ENCODE results near the gene PTPRG. TPM values are rescaled to one million over a fixed set of nuclear protein-coding genes. Genes with fewer than 3 reads are reported as not detected.
A peak's percentile ranks its signal among the peaks of the same experiment; 100 is the strongest.

Gene PTPRG
- polyA plus RNA-seq, 5 donors, result 28.0 to 55.8 (median 48.4) TPM

DNA sequence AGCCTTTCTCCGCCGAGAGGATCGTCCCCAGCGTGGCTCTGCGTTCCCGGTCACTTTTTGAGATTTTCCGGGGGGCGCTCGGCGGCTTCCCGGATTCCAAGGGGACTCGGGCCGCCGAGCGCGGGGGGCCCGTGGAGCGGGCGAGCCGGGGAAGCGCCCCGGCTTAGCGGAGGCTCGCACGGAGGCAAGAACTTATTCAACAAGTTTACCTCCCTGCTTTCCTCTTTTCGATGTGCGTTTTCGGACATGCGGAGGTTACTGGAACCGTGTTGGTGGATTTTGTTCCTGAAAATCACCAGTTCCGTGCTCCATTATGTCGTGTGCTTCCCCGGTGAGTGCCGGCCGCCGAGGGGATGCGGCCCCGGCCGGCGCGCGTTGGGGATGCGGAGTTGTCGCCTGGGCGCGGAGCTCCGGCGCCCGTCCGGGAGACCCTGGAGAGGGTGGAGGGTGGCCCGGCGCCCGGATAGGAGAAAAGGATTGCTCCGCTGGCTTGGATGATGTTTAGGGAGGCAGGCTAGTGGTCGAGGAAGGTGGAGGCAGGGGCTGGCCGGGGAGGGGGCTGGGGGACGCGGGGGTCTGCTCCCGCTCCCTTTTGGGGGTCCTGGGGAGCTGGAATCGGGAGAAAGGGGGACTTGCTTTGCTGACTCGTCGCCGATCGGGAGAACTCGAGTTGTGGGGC, 810 bp downstream of the PTPRG start:
- DNase-seq, result no peak

DNA sequence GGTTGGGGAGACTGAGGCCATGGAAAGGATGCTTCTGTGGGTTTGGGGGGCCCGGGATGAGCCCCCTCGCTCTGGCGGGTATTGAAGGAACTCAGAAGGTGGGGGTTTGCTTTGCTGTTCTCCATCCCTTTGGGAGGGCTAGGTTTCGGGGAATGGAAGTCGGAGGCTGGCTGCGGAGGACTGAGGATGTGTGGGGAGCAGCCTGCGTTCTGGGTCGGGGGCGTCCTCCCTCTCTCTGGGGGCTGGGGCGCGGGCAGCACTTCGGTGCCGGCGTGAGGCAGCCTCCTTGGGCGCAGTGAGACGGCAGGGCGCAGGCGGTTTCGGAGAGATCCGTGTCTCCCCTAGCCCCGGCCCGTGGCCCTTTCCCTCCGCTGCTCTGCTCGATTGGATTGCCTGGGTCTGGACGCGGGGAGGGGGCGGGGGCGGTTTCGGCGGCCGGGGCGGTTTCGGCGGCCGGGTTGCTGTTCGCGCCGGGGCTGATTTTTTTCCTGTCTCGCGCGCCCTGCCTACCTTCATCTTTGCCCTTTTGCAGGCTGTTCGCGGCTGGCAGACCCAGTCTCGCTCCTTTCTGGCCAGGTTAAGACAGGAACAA, 1.4 kb downstream of the PTPRG start:
- DNase-seq, result no peak

DNA sequence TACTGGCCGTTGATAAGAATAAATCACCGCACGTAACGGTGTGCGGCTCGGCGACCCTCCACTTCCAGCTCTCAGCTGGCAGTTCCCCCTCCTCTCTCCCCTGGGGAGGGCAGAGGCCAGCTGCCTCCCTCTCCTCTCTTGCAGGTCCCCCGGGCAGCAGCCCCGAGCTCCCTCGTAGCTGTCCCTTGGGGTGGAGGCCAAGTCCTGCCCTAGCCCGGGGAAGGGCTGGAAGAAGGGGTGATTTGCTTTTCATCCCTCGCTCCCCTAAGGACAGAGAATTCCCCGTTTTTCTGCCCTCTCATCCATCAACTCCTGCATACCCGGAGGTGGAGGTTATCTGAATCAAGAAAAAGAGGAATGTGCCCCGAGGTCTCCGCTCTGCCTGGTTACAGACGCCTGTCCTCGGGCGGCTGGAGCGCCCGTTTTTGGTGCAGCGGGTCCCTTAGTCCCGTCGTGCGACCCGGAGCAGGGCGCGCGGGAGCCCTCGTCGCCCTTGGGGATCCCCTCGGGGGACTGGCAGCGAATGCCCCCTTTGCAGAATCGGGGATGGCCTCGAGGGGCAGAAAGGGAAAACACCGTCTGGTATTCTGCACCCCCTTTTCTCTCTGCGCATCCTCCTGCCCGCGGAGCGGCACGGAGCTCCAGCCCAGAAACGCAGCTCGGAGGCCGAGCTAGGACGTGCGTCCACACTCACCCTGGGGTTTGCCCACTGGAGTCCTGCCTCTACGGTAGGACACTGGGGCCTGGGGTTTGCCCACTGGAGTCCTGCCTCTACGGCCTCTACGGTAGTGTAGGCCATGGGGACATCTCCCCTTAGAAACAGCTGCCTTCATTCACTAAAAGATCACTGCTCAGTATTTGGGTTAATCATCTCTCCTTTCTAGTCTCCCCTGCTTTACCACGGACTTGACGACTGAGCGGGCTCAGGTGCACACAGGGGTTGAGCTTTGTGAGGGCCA, 2.2 kb downstream of the PTPRG start:
- DNase-seq, result no peak

DNA sequence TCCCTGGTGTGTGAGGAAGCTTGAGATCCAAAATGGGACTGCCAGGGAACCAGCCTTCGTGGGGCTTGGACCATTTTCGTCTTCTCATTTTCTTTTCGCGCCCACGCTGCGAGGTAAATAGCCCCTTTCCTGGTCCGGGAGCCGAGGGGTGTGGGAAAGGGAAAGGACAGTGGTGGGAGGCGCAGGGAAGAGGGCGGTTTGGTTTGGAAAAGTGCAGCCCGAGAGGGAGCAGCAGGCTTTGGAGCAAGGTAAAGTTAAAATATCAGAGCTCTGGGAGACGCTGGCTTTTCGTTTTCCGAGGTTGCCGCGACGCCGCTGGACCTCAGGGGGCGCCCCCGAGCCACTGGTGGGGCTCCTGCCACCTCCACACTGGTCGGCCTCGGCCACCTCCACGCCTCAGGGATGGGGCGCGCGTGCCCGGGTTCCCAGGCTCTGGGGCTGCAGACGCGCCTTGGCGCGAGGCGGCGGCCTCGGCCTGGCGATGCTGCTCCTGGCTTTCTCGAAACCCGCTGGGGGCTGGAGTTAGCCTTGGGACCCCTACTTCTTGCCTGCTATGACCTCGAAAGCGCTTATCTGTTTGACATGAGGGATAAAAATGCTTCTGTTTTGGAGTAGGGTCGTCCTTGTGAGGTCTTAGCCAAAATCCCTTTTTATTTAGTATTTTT, 3.2 kb downstream of the PTPRG start:
- peak; percentile 76 to 79 for DNase-seq

DNA sequence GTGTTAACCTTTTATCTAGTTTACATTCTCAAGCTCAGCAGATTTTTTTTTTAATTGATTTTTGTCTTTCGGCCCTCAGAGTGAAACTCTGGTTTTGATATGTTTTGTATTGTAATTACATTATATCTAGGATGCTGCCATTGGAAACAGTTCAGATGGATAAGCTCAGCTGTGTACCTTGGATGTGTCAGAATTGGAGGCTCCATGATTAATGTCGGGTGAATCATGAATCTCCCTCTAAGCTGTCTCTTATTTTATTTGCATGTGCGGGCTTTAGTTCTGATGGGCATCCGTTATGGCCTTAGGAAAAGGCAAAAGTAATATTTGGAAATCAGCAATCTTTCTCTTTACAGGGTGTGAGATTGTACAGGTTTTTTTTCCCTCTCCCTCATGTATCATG, 4.2 kb downstream of the PTPRG start:
- DNase-seq, result no peak

DNA sequence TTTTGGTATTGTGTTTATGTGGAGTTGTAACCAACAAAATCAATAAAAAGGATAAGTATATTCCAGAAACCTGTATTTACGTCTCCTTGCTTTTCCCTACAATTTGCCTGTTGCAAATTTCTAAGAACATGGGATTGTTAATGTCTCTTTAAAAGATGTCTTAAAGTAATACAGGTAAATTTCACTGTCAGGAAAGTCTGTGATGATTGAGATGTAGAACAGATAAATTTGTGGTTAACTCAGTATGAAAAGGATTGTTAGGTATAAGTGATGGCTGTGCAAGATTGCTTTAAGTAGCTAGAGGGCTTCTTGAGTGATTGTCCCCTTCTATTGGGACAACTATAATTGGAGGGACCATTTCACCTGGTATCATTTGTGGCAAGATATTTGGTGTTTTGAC, 6.8 kb downstream of the PTPRG start:
- DNase-seq, result no peak

DNA sequence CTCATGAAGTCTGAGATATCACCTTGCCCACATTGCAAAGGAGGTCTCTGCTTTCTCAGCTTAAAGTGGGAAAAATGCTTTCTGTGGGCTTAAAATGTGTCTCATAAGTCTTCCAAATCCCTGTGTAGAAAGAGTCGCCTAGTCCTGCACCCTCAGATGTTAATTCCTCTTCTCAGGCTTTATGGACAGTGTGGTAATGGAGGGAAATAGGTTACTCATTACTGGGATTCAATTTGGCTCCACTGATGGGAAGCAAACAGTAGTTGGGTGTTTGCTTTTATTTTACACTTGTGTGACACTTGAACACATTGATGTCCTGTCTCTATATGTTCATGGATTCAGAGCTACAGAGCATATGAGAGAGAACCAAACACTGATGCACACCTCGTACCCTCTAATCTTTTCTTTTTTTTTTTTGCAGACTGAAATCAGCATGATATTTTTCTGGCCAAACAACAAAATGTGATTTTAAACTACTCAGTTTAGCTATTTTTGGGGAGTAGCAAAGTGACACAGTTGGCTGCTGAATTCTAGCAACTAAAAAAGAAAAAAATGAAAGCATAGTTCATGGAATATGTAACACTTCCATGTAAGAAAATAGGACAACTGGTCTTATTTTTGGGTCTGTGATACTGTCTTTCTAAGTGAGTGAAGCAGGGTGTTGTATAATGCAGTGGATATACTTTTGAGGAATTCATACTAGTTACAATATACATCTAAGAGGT, 8.6 kb downstream of the PTPRG start:
- no peak for DNase-seq

DNA sequence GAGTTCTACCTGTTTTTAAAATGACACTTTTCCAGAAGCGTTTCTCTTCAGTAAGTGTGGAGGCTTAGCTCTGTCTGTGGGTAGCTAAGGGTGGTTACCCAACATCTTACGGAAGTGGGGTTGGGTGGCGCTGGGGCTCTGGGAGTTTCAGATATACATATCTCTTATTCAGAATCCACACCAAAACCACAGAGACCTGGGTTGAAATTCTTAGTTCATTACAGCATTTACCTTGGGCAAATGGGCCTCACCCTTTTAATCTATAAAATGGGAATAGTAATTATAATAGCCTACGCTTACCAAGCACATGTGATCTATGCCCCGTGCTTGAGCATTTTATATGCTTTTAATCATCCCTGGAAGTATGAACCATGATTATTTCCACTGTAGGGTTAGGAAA, 9.4 kb downstream of the PTPRG start:
- DNase-seq, result no peak

DNA sequence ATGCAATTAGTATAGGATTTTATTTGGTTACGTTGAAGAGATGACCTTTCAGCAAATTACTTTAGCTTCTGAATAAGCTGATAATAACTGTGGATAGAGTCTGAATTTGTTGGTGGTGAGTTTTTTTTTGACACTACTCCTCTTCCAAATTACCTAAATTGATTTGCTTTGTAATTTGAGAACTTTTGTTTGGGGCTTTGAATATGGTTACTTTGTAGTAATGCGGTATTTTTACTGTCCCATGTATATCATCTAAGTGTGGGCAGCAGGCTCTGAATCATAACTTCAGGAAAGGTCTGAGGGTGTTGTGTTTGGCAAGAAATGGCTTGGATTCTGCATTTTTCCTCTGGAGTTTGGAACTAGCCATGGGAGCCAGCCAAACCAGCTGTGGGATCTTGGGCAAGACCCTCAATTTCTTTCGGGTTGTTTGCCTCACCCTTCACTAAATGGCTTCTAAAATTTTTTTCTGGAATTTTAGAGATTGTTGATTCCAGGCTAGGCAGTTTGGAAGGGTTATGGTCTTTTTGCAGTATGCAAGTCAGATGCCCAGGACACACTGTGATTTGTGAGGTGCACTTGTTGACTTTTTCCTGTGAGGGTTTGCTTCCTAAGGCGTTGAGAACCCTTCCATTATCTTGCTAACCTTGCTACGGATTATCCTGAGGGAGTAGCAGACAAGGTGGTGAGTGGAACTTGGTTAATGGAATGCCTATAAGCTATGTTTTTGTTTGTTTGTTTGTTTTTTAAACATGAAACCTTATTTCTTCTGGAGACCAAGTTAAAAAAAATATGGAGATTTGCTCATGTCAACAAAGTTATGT, 10.4 kb downstream of the PTPRG start:
- DNase-seq, result no peak

DNA sequence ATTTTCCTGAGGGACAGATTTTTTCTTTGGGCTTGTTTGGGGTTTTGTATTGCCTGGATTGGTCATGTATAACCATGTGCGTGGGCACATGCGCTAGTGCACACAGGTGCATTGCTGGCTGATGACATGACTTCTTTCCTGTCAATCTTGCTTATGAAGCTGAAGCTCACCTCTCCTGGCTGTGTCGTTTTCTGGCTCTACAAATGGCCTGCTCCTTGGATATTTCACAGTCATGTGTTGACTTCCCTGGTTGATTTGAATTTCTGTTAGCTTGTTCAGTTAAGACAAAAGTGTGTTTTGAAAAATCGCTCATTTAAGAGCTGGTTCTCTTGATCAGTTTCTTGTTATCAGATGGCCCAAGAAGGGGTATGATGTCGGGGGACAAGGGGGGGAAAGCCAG, 11.5 kb downstream of the PTPRG start:
- no peak for DNase-seq

DNA sequence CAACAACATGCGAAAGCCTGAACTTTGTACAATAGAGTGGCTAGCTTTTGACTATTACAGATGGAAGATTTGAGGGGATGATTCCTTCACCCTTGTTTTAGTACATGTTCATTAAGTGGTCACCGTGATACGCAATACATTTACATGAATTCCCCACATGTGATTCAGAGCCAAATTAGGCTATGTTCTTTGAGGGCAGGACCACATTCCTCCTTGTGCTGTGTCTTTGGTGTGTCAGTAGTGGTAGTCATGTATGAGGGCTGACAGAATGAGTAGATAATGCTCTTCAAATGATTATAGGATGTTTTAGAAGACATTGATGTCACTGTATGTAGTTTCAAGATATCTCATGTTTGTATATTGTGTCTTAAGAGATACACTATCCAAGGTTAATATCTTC, 12.1 kb downstream of the PTPRG start:
- DNase-seq, result no peak

DNA sequence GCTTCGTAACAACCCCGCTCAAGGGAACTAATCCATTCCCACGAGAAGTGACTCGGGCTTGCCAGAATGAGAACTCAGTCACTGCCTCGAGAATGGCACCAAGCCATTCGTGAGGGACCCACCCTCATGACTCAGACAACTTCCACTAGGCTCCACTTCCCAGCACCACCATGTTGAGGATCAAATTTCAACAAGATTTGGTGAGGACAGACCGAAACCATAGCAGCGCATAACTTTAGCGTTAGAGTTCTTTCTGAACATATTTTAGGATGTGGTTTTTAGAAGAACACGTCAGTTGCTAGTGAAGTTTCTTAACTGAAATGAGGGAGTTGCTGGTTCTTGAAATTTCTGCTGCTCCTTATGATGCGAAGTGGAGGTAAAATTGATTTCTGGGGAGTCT, 13.5 kb downstream of the PTPRG start:
- DNase-seq, result no peak

DNA sequence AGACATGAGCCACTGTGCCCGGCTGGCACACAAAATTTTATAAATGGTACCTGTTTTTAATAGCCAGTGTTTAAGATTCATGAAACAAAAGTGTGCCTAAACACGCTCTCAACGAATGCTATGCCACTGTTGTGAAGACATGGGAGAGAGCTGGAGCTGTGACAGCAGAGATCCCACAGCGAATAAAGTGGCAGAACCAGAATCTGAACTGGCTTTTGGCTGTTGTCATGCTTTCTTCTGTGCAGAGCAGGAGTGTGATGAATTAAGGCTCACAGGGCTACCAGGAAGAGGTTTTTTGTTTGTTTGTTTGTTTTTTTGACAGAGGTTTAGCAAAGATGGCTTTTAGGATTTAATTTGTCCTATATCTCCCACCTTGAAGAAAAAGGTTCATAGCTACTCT, 14.5 kb downstream of the PTPRG start:
- DNase-seq, result no peak

DNA sequence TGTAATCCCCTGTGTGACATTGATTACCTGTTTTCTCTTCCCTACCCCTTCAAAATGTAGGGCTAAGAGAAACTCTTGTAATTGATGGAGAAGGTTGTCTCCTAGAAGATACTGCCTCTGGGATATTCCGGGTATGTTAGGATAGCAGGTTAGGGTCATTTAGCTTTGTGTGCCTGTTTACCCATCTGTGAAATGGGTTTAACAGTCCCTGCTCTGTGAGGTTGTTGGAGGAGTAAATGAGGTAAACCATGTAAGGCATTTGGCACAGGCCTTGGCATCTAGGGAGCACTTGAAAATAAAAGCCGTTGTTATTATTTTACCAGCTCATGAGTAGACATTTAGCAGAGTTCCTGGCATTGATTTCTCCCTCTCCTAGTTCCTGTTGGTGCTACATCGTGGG, 16.4 kb downstream of the PTPRG start:
- no peak for DNase-seq

DNA sequence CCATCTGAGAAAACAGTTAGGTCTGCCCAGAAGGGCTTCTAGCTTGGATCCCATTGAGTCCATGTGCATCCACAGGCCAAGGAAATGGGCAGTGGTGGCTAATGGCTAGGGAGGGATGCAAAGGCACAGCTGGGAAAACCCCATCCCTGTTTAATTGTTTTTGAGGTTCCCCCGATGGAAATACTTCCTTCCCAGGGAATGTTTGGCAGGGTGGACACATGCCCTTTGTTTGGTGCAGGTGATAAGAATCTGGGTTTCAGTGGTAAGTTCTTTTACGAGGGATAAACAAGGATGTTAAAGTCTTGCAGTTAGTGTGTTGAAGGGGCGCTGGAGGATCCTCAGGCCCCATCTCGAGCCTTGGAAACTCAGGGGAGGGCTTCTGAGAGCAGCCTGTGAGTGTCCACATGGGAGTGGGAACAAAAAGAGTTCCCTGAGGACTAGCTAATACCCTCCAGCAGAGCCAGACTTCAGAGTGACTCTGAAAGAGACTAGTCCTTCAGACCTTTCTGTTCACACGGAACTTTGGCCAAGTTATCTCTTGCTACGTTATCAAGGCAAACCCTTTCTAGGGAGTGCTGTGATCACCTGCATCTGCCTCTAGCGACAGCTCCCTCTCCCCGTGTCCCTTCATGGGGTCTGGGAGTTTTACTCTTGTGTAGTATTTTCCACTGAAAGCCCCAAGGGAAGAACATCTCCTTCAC, 17.4 kb downstream of the PTPRG start:
- no peak for DNase-seq

DNA sequence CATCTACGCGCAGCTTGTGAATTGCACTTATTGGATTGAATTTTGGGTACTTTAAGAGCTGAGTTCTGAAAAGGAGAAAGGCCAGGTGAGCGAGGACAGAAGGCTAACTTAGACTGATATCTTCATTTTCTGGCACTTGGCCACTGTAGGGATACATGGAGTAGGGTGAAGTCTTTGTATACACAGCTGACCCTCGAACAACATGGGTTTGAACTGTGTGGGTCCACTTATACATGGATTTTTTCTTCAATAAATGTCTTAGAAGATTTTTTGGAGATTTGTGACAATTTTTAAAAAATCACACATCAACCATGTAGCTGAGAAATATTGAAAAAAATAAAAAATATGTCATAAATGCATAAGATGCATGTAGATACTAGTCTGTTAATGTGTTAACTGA, 18.3 kb downstream of the PTPRG start:
- no peak for DNase-seq

DNA sequence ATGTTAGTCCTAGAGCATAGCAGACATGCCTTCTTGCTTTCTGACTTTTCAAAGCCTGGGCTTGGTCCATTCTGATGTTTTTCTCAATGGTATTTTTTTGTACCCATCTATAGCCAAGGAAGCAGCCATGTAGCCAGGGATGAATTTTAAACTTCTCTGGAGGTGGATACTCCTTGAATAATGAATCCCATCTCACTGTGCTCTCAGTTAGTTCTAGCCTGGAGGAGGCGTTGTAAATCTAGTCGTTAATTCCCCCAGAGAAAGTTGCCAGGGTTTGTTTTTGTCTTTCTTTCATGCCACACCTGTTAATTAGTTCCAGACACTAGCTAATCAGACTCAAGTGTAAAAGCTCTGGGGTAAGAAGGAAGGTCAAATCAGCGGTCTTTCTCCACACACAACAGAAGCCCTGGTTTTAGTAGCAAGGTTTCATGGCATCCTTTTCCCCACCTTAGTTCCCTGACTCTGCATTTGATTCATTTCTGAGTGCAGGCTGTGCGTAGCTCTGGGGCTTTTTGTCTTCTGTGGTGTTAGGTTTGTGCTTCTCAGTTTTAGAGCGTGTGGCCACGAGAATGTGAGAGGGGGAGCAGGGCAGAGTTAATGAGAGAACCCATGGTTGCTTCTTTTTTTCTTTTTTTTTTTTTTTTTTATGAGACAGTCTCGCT, 19.7 kb downstream of the PTPRG start:
- no peak for DNase-seq

DNA sequence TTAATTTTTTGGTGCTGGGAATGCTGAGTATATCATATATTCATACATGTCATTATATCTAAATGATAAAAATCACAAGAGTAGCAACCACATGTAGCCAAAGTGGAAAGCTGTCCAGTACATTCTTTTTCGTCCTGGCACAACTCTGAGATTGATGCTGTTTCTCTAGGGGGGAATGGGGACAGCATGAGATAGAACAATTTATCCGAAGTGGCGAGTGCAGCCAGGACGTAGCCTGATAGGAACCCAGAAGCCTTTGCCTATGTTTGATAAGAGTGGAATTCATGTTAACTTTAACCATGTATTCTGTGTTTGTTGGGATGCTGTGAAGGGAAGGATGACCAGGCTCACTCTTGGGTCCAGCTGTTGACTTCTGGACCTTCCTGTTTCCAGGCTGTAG, 20.9 kb downstream of the PTPRG start:
- no peak for DNase-seq

DNA sequence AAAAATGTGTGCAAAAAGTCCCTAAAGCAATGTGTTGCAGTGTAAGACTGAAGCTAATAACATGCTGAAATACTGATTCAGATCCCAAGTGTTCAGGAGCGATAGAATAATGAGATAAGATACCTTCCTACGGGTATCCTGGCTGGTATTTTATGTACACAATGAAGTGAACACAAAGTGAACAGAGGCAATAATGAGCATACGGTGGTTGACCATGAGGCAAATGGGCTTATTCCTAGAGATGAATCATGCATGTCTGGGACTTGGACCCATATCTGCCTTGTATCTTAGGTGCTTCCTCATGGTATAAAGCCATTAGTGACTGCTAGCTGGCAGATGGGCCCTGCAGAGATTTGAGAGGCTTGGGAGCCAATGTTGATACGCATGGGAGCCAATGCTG, 21.5 kb downstream of the PTPRG start:
- no peak for DNase-seq

Data from right lung (tissue), 5 donors.